Pancreas (tissue), 10 donors: ENCODE data around the gene UNC5B. TPM values are rescaled to one million over a fixed set of nuclear protein-coding genes. Genes with fewer than 3 reads are reported as not detected.

Experiments used
- ATAC-seq, 4 donors: fragments of 200-7000 bp; cut with Tn5 transposase; one replicate each; pipeline versions ENCODE4 v1.8.0 to v1.9.1; 2020; ENCODE audit warnings: mild to moderate bottlenecking in 4 of 4, moderate library complexity in 4 of 4
- DNase-seq, 6 donors: peaks; one replicate each; pipeline ENCODE4 v3.0.0-alpha.2; 2020
- FAIRE-seq: peaks from 2 replicates; lab custom pipeline; 2012; peaks lifted over from hg19 to GRCh38; lab: Jason Lieb, UNC
- H3K27ac ChIP-seq, 4 donors: fragments of 200-600 bp; sonication (generic); 1 replicate in 3 of 4; 2 replicates in 1 of 4; pipeline versions ENCODE4 v1.5.0 to v1.8.0; 2020
- H3K27me3 ChIP-seq, 4 donors: fragments of 200-600 bp; one replicate each; pipeline ENCODE4 v1.8.0; 2021
- H3K36me3 ChIP-seq, 3 donors: fragments of 200-600 bp; sonication (generic) in 1 of 3; one replicate each; pipeline versions ENCODE4 v1.5.0 to v1.8.0; 2020 to 2021
- H3K4me1 ChIP-seq, 3 donors: fragments of 200-600 bp; one replicate each; pipeline ENCODE4 v1.8.0; 2021
- H3K4me3 ChIP-seq, 4 donors: fragments of 200-600 bp; sonication (generic) in 2 of 4; one replicate each; pipeline versions ENCODE4 v1.5.0 to v1.8.0; 2020 to 2021
- H3K9me3 ChIP-seq, 4 donors: fragments of 200-600 bp; one replicate each; pipeline ENCODE4 v1.8.0; 2021
- WGBS, 2 donors: extraction: QIAGEN DNeasy Blood & Tissue Kit; methylation state at CpG; one replicate each; pipeline ENCODE4 v1.1.7; 2013; 5-methylcytosine and 5-hydroxymethylcytosine counted together
- intact Hi-C, 3 donors: fragments of 100-400 bp; cut with DNase I; formaldehyde crosslinking; loops; one replicate each; pipeline versions ENCODE4 v1.11.1 to v1.14.2; 2022
- polyA plus RNA-seq, 2 donors: library from polyadenylated mRNA; stranded (reverse); fragments of 200-250 nt; gene quantifications; one replicate each; pipeline ENCODE4 v1.2.3, GENCODE V29; 2013
- total RNA-seq, 6 donors: library from RNA; stranded (reverse); fragmentation: NEBNext Ultra II Directional in 4 of 6; extraction: Animal tissue kit (Norgen Biotek cat#: 25700) in 4 of 6; gene quantifications; one replicate each; pipeline versions ENCODE4 v1.2.1 to v1.2.4, GENCODE V29; 2021 to 2023
- TF ChIP-seq, protein P1 (sequence below), 4 donors: fragments of 200-600 bp; sonication (generic) in 3 of 4; IDR thresholded peaks; one replicate each; pipeline versions ENCODE4 v1.5.0 to v1.8.0; 2021; ENCODE audit warnings: antibody characterized with exemption in 4 of 4
- donor health status: healthy with polysubstance abuse.
- donor health status: DM: no; HTN: no; CAD: no; lungs with moderate emphysema.
- donor health status: DM: no; HTN: no; CAD: no.
- donor health status: control.
- donor health status: control.
- donor health status: Bipolar disorder and iron deficiency.
- donor health status: DM: yes; HTN: yes; CAD: no.
- donor health status: DM: no; HTN: no; CAD: no.
- donor health status: DM: no; HTN: no; CAD: no.
- donor health status: DM: yes; HTN: yes; CAD: no.

The UNC5B gene
- total and polyA plus RNA-seq, 8 donors, result 2.4 to 7.7 (median 4.2) TPM

DNA sequence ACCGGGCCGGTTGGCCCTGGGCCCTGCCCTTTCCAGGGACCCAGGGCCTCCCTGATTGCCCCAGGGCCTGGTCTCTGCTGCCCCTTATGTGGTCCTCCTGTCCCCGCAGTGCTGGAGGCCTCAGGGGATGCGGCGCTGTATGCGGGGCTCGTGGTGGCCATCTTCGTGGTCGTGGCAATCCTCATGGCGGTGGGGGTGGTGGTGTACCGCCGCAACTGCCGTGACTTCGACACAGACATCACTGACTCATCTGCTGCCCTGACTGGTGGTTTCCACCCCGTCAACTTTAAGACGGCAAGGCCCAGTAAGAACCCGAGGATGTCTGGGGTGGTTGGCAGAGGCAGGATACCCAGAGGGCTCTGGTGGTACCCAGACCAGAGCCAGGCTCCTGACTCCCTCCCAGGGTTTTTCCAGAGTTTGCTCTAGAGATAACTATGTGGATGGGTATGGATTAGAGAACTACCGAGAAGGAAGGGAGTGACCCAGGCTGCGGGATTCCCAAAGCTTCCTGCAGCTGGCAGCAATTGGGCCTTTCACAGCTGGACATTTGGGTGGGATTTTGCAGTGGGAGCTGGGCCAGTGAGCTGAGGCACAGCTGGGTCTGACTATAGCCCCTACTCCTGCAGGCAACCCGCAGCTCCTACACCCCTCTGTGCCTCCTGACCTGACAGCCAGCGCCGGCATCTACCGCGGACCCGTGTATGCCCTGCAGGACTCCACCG lies 78.6 kb downstream of the UNC5B start:
- ATAC-seq, result no peak
- no peaks in the 10 kb centered on the region for H3K27me3 ChIP-seq
- H3K36me3 ChIP-seq, result no peaks in the 10 kb centered on the region
- H3K27ac ChIP-seq, result no peak overlapping the region
- H3K9me3 ChIP-seq, result no peaks in the 10 kb centered on the region
- intact Hi-C loops, result no loop called here
- H3K4me3 ChIP-seq, result no peak overlapping the region
- peak in 1 of 6 donors; percentile 51 for DNase-seq
- 92 to 95% methylated on average over 26 of the region's 26 CpGs for WGBS, 2 donors
- H3K4me1 ChIP-seq, result no peaks in the 10 kb centered on the region
- TF ChIP-seq, protein P1, sequence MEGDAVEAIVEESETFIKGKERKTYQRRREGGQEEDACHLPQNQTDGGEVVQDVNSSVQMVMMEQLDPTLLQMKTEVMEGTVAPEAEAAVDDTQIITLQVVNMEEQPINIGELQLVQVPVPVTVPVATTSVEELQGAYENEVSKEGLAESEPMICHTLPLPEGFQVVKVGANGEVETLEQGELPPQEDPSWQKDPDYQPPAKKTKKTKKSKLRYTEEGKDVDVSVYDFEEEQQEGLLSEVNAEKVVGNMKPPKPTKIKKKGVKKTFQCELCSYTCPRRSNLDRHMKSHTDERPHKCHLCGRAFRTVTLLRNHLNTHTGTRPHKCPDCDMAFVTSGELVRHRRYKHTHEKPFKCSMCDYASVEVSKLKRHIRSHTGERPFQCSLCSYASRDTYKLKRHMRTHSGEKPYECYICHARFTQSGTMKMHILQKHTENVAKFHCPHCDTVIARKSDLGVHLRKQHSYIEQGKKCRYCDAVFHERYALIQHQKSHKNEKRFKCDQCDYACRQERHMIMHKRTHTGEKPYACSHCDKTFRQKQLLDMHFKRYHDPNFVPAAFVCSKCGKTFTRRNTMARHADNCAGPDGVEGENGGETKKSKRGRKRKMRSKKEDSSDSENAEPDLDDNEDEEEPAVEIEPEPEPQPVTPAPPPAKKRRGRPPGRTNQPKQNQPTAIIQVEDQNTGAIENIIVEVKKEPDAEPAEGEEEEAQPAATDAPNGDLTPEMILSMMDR (IDR thresholded peaks at IDR 0.05), result no peak
- no peak for FAIRE-seq

DNA sequence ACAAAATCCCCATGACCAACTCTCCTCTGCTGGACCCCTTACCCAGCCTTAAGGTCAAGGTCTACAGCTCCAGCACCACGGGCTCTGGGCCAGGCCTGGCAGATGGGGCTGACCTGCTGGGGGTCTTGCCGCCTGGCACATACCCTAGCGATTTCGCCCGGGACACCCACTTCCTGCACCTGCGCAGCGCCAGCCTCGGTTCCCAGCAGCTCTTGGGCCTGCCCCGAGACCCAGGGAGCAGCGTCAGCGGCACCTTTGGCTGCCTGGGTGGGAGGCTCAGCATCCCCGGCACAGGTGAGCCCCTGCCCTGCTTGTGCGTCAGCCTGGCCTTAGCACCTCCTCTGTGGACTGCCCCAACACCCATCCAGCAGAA lies 79.1 kb downstream of the UNC5B start:
- H3K9me3 ChIP-seq, result no peaks in the 10 kb centered on the region
- no peaks in the 10 kb centered on the region for H3K4me1 ChIP-seq
- H3K27ac ChIP-seq, result no peak overlapping the region
- no peak for FAIRE-seq
- H3K36me3 ChIP-seq, result no peaks in the 10 kb centered on the region
- intact Hi-C loops, result no loop called here
- no peak overlapping the region for H3K4me3 ChIP-seq
- TF ChIP-seq, protein P1 (IDR thresholded peaks at IDR 0.05), result no peak
- no peaks in the 10 kb centered on the region for H3K27me3 ChIP-seq
- DNase-seq, result no peak
- 94 to 95% methylated on average over 13 of the region's 13 CpGs for WGBS, 2 donors
- ATAC-seq, result no peak

DNA sequence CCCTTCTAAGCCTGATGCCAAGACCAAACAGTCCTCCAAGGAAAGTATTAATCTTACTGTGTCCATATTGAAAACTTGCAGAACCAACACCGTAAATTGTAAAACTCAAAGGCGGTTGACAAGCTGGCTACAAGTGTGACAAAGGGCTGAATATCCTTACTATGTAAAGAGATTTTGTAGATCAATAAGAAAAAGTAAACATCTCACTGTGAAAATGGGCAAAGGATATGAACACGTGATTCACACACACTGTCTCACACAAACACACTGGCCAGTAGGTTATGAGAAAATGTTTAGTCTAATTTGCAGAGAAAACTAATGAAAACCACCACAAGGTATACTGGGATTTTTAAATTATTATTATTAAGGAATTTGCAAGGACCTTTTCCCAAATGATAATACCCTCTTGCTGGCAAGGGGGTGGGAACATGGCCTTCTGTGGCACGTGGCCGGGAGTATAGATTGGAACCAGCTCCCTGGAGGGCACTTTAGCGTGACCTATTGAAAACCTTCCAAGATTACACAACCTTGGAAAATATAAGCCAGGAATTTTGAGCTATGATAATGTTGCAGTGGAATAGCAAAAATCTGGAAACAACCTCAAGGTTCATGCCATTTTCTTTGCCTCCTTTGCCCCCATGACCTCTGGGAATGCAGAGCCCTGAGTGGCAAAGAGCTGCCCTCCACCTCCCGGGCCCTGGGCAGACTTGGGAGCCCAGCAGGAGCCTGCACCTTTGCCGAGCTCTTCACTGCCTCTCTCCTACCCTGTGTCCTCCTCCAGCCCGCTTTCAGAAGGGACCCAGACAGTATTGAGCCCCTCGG lies 80.5 kb downstream of the UNC5B start:
- ATAC-seq (peak in 2 of 4 donors; percentile 33 to 53), FAIRE-seq (no peak), DNase-seq (peak in 1 of 6 donors; percentile 53)
- 48 to 53% methylated on average over 10 of the region's 10 CpGs for WGBS, 2 donors
- H3K27ac ChIP-seq, result no peak overlapping the region
- TF ChIP-seq, protein P1 (IDR thresholded peaks at IDR 0.05), result no peak
- H3K9me3 ChIP-seq, result no peaks in the 10 kb centered on the region
- no peak overlapping the region for H3K4me3 ChIP-seq
- no peaks in the 10 kb centered on the region for H3K27me3 ChIP-seq
- intact Hi-C loops, result no loop called here
- no peaks in the 10 kb centered on the region for H3K4me1 ChIP-seq
- H3K36me3 ChIP-seq, result no peaks in the 10 kb centered on the region

DNA sequence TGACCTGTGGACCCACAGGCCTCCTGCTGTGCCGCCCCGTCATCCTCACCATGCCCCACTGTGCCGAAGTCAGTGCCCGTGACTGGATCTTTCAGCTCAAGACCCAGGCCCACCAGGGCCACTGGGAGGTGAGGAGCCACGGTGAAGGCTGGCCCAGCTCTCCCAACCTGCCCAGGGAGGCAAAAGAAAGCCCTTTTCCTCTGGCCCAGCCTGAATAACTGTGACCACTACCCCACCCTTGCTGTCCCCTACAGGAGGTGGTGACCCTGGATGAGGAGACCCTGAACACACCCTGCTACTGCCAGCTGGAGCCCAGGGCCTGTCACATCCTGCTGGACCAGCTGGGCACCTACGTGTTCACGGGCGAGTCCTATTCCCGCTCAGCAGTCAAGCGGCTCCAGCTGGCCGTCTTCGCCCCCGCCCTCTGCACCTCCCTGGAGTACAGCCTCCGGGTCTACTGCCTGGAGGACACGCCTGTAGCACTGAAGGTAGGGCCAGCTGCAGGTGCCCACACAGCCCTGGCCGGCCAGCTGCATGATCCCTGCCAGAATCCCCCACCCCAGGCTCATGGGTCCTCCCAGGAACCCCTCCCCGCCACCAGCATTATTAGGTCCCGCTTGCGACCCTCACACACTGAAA lies 81.2 kb downstream of the UNC5B start:
- TF ChIP-seq, protein P1 (IDR thresholded peaks at IDR 0.05), result no peak
- no peak overlapping the region for H3K4me3 ChIP-seq
- H3K36me3 ChIP-seq, result no peaks in the 10 kb centered on the region
- intact Hi-C loops, result no loop called here
- ATAC-seq (peak in 2 of 4 donors; percentile 8 to 24), FAIRE-seq (no peak), DNase-seq (peak in 1 of 6 donors; percentile 64)
- H3K9me3 ChIP-seq, result no peaks in the 10 kb centered on the region
- H3K27ac ChIP-seq, result no peak overlapping the region
- H3K4me1 ChIP-seq, result no peaks in the 10 kb centered on the region
- H3K27me3 ChIP-seq, result no peaks in the 10 kb centered on the region
- WGBS, 2 donors, result 92 to 95% methylated on average over 19 of the region's 19 CpGs
